Posterior cingulate gyrus (tissue), 11 donors: Measurements from ENCODE around the gene ZNF22.
A peak's percentile ranks its signal among the peaks of the same experiment; 100 is the strongest.

Experiments used
- DNase-seq, 10 donors: peaks; one replicate each; pipeline versions ENCODE4 v3.0.0 to v3.0.0-alpha.2; 2020 to 2021; ENCODE audit warnings: mixed read lengths in 3 of 10
- intact Hi-C: fragments of 100-400 bp; cut with DNase I; formaldehyde crosslinking; loops from one replicate; pipeline ENCODE4 v1.15.1; 2023

Gene ZNF22

GRCh38 chr10:44985175-44985681, 15.5 kb upstream of the ZNF22 start:
- intact Hi-C loops, result no loop called here
- DNase-seq, result peak in 1 of 10 donors; percentile 66

- intact Hi-C loops, result no loop called here
- no peak for DNase-seq
Observed at GRCh38 chr10:44986179-44986578, 14.5 kb upstream of the ZNF22 start.

GRCh38 chr10:44986670-44987069, 14.1 kb upstream of the ZNF22 start:
- DNase-seq, result no peak
- intact Hi-C loops, result no loop called here

GRCh38 chr10:44988957-44989585, 11.7 kb upstream of the ZNF22 start:
- intact Hi-C loops, result no loop called here
- peak in 1 of 10 donors; percentile 66 for DNase-seq

- intact Hi-C loops, result no loop called here
- DNase-seq, result peak in 2 of 10 donors; percentile 57 to 75
Observed at GRCh38 chr10:44989597-44990301, 11.0 kb upstream of the ZNF22 start.

GRCh38 chr10:44990302-44990655, 10.4 kb upstream of the ZNF22 start:
- intact Hi-C loops, result no loop called here
- peak in 1 of 10 donors; percentile 82 for DNase-seq

- intact Hi-C loops, result no loop called here
- DNase-seq, result peak in 1 of 10 donors; percentile 68
Observed at GRCh38 chr10:44990965-44991364, 9.8 kb upstream of the ZNF22 start.

GRCh38 chr10:44991571-44991970, 9.2 kb upstream of the ZNF22 start:
- intact Hi-C loops, result no loop called here
- peak in 4 of 10 donors; percentile 52 to 89 (median 78) for DNase-seq

GRCh38 chr10:44992070-44992731, 8.5 kb upstream of the ZNF22 start:
- intact Hi-C loops, result no loop called here
- DNase-seq, result peak in 3 of 10 donors; percentile 76 to 88 (median 82)

GRCh38 chr10:44992732-44993225, 7.9 kb upstream of the ZNF22 start:
- intact Hi-C loops, result no loop called here
- DNase-seq, result peak in 1 of 10 donors; percentile 62

- peak in 1 of 10 donors; percentile 79 for DNase-seq
- intact Hi-C loops, result no loop called here
Observed at GRCh38 chr10:44993226-44993921, 7.3 kb upstream of the ZNF22 start.

- intact Hi-C loops, result no loop called here
- DNase-seq, result peak in 1 of 10 donors; percentile 72
Observed at GRCh38 chr10:44993922-44994751, 6.6 kb upstream of the ZNF22 start.

GRCh38 chr10:44994752-44995530, 5.8 kb upstream of the ZNF22 start:
- intact Hi-C loops, result no loop called here
- DNase-seq, result peak in 1 of 10 donors; percentile 76

- intact Hi-C loops, result no loop called here
- no peak for DNase-seq
Observed at GRCh38 chr10:44995581-44995913, 5.2 kb upstream of the ZNF22 start.

- intact Hi-C loops, result no loop called here
- peak in 5 of 10 donors; percentile 46 to 92 (median 56) for DNase-seq
Observed at GRCh38 chr10:44995914-44996669, 4.6 kb upstream of the ZNF22 start.

GRCh38 chr10:44997105-44997748, 3.5 kb upstream of the ZNF22 start:
- intact Hi-C loops, result no loop called here
- DNase-seq, result no peak

- no peak for DNase-seq
- intact Hi-C loops, result no loop called here
Observed at GRCh38 chr10:44998146-44998631, 2.5 kb upstream of the ZNF22 start.
